Aorta (tissue), 5 donors: Measurements from ENCODE around the gene SPACA7. TPM values are rescaled to one million over a fixed set of nuclear protein-coding genes. Genes with fewer than 3 reads are reported as not detected.

Source experiments
- ATAC-seq: fragments of 200-7000 bp; cut with Tn5 transposase; one replicate; pipeline ENCODE4 v1.9.1; 2022; ENCODE audit warnings: moderate library complexity; ENCODE audit not compliant: low FRiP score
- DNase-seq, 2 donors: peaks; one replicate each; pipeline ENCODE4 v3.0.0-alpha.2; 2020
- H3K27ac ChIP-seq, 2 donors: one replicate each; pipeline ENCODE4 v1.5.1; 2013; ENCODE audit warnings: low read length in 2 of 2, mild to moderate bottlenecking in 2 of 2, moderate library complexity in 2 of 2, control low read depth in 1 of 2, inconsistent platforms in 1 of 2, low read depth in 1 of 2
- H3K27me3 ChIP-seq, 2 donors: one replicate each; pipeline ENCODE4 v1.6.1; 2013; ENCODE audit warnings: control low read depth in 1 of 2, low read length in 1 of 2, mild to moderate bottlenecking in 1 of 2, moderate library complexity in 1 of 2; ENCODE audit not compliant: insufficient read depth in 2 of 2, control insufficient read depth in 1 of 2
- H3K36me3 ChIP-seq, 2 donors: one replicate each; pipeline ENCODE4 v1.6.1; 2013; ENCODE audit warnings: control low read depth in 1 of 2, low read length in 1 of 2, mild to moderate bottlenecking in 1 of 2; ENCODE audit not compliant: insufficient read depth in 2 of 2, control insufficient read depth in 1 of 2
- H3K4me1 ChIP-seq, 2 donors: one replicate each; pipeline ENCODE4 v1.6.1; 2013; ENCODE audit warnings: low read length in 2 of 2, control low read depth in 1 of 2, mild to moderate bottlenecking in 1 of 2, moderate library complexity in 1 of 2; ENCODE audit not compliant: insufficient read depth in 2 of 2, control insufficient read depth in 1 of 2
- H3K4me3 ChIP-seq, 2 donors: one replicate each; pipeline ENCODE4 v1.5.1; 2013; ENCODE audit warnings: low read length in 2 of 2, control low read depth in 1 of 2, mild to moderate bottlenecking in 1 of 2
- H3K9me3 ChIP-seq: one replicate; pipeline ENCODE4 v1.6.1; 2013; ENCODE audit warnings: mild to moderate bottlenecking, low read length; ENCODE audit not compliant: control insufficient read depth
- WGBS, 2 donors: extraction: QIAGEN DNeasy Blood & Tissue Kit; methylation state at CpG; one replicate each; pipeline ENCODE4 v1.1.7; 2013; 5-methylcytosine and 5-hydroxymethylcytosine counted together
- intact Hi-C, 2 donors: fragments of 100-400 bp; cut with DNase I; formaldehyde crosslinking; loops; one replicate each; pipeline versions ENCODE4 v1.14.2 to v1.15.0; 2022
- long read RNA-seq, 2 donors: library from polyadenylated mRNA; unstranded; transcript quantifications; one replicate each; pipeline ENCODE4 v2.0.0, GENCODE V29; 2020 to 2021
- polyA plus RNA-seq, 2 donors: library from polyadenylated mRNA; stranded (reverse); fragments of 200-250 nt; gene quantifications; one replicate each; pipeline ENCODE4 v1.2.3, GENCODE V29; 2013
- total RNA-seq, 2 donors: library from RNA; stranded (reverse); fragmentation: NEBNext Ultra II Directional; extraction: Animal tissue kit (Norgen Biotek cat#: 25700); gene quantifications; one replicate each; pipeline ENCODE4 v1.2.1, GENCODE V29; 2021
- donor health status: healthy with polysubstance abuse.
- donor health status: Bipolar disorder and iron deficiency.
- donor health status: DM: no; HTN: no; CAD: no.
- donor health status: DM: no; HTN: no; CAD: no.
- donor health status: DM: yes; HTN: yes; CAD: no.

SPACA7 gene
- total RNA-seq: under 1 TPM in 1 of 2 donors, not detected in 1; 0.45 TPM
- not detected for polyA plus RNA-seq
- long read RNA-seq, donor 1, partial matches to known transcripts: 0 of 1 reads
- long read RNA-seq, donor 1, other reads (novel, unspliced or antisense): 1 of 1 reads
- long read RNA-seq, donor 2: 0 reads

DNA sequence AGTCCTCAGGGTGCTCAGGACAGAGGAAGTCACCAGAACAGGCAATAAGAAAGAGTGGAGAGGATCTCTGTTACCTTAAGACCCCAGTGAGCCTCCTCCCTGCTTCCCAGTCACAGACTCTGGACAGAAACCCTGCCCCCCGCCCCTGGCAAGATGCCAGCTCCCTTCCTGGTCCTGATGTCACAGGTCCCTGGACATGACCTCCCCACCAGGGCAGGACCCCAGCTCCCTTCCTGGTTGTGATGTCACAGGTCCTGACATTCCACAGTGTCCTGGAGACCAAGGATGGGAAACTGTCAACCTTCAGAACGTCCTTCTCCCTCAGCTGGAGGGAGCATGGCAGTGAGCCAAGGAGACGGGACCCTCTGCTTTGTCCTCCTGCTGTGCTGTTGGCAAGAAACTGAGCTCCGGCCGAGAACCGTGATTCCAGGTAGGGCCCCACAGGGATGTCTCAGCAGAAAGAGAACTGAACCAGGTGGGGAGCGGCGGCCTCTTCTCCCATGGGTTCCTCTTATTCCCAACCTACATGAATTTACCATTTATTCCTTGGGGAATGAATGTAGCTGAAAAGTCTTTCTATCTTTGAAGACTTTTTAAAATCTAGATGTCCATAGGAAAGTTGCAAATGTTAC, at the start of gene SPACA7:
SPACA7 (plus strand) TSS at position 306 of the 632 bp plus-strand sequence; CDS start at position 337, 31 bp downstream.
- intact Hi-C loops: no loop called here
- H3K27ac ChIP-seq: no peak within 1 kb of the TSS
- H3K9me3 ChIP-seq: no peaks in the 10 kb centered on the region
- H3K4me1 ChIP-seq: no peaks in the 10 kb centered on the region
- 74 to 79% methylated on average over 8 of the region's 8 CpGs for WGBS, 2 donors
- ATAC-seq (no peak), DNase-seq (no peak)
- no peak within 1 kb of the TSS for H3K4me3 ChIP-seq
- H3K27me3 ChIP-seq: no peaks in the 10 kb centered on the region
- H3K36me3 ChIP-seq: no peaks in the 10 kb centered on the region

DNA sequence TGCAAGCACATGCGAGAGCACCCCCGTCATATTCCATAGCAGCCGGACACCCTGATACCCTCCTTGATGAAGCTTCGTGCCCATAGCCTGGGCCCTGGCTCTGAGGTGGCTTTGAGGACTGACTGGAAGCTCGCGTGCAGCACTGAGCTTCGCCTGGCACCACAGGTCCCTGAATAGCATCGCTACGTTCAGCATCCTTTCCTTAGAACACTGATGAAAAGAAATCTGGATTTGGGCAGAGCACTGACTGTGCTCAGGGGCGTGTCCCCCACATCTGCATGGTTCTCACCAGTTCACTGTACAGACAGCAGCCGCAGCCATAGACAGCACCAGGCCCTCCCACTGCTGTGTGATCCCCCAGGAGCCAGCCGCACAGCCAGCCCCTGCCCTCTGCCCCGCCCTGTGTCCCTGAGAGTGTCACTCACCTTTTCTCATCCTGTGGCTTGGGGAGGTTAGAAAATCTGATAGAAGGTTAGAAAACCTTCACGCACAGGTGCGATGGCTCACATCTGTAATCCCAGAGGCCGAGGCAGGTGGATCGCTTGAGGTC, 49.3 kb upstream of the SPACA7 start:
- H3K27me3 ChIP-seq: no peaks in the 10 kb centered on the region
- DNase-seq (no peak), ATAC-seq (no peak)
- intact Hi-C loops: no loop called here
- no peak overlapping the region for H3K4me3 ChIP-seq
- no peaks in the 10 kb centered on the region for H3K36me3 ChIP-seq
- H3K27ac ChIP-seq: no peak overlapping the region
- H3K9me3 ChIP-seq: no peaks in the 10 kb centered on the region
- no peaks in the 10 kb centered on the region for H3K4me1 ChIP-seq
- WGBS, 2 donors: 84 to 88% methylated on average over 17 of the region's 17 CpGs

- intact Hi-C loops: no loop called here
- DNase-seq (no peak), ATAC-seq (no peak)
- H3K4me1 ChIP-seq: no peaks in the 10 kb centered on the region
- H3K27me3 ChIP-seq: no peaks in the 10 kb centered on the region
- H3K36me3 ChIP-seq: no peaks in the 10 kb centered on the region
- no peaks in the 10 kb centered on the region for H3K9me3 ChIP-seq
- H3K4me3 ChIP-seq: no peak overlapping the region
- no peak overlapping the region for H3K27ac ChIP-seq
- 78 to 83% methylated on average over 7 of the region's 7 CpGs for WGBS, 2 donors
Observed at GRCh38 chr13:112328936-112329335, 47.2 kb upstream of the SPACA7 start.

- Histone ChIP-seq H3K4me1 (no peaks in the 10 kb centered on the region), H3K27me3 (no peaks in the 10 kb centered on the region), H3K36me3 (no peaks in the 10 kb centered on the region), H3K4me3 (no peak overlapping the region), H3K9me3 (no peaks in the 10 kb centered on the region), H3K27ac (no peak overlapping the region)
- ATAC-seq: no peak
- intact Hi-C loops: no loop called here
- 75 to 81% methylated on average over 6 of the region's 6 CpGs for WGBS, 2 donors
- no peak for DNase-seq
Observed at GRCh38 chr13:112329376-112329775, 46.8 kb upstream of the SPACA7 start.

GRCh38 chr13:112330066-112330465, 46.1 kb upstream of the SPACA7 start:
- H3K27ac ChIP-seq: no peak overlapping the region
- intact Hi-C loops: no loop called here
- WGBS, 2 donors: 55 to 66% methylated on average over 19 of the region's 19 CpGs
- H3K4me3 ChIP-seq: no peak overlapping the region
- no peaks in the 10 kb centered on the region for H3K9me3 ChIP-seq
- no peak for ATAC-seq
- no peaks in the 10 kb centered on the region for H3K36me3 ChIP-seq
- DNase-seq: no peak
- H3K27me3 ChIP-seq: no peaks in the 10 kb centered on the region
- H3K4me1 ChIP-seq: no peaks in the 10 kb centered on the region

DNA sequence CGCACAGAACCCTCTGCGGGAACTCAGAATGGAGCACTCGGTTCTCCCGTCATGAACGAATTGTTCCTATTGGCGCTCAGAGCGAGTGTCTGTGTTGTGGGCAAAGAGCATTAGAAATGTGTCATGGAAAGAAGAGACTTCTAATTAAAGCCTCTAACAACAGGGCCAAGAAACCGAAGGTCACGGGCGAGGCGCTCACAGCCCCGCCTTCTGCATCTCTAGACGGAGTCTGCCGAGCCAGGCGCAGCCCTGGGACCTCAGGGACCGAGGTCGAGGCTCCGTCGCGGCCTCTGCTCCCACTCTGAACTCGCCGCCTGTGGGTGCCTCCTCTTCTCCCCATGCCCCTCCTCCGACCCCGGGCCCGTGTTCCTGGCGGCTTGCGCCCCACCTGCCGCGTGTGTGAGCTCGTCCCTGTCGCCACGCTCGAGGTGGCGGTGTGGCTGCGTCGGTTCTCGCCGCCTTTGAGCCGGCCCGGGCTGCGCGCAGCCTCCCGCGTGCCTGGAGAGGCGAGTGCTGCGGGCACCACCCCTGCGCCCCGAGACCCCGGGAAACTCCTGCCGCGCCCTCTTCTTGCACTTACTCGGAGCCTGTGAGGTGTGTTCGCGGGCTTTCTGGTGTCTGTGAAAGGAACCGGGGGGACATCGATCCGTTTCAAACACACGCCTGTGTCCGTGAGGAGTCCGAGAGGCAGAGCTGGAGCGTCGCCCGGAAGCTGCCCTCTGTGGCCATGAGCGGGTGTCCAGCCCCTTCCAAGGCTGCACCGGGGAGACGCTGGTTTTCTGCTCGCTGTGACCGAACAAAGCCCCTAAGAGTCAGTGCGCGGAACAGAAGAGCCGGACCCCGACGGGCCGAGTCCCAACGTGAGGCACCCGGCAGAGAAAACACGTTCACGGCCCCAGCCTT, 45.4 kb upstream of the SPACA7 start:
- WGBS, 2 donors: 5 to 13% methylated on average over 74 to 78 of the region's 78 CpGs
- no peak for DNase-seq

DNA sequence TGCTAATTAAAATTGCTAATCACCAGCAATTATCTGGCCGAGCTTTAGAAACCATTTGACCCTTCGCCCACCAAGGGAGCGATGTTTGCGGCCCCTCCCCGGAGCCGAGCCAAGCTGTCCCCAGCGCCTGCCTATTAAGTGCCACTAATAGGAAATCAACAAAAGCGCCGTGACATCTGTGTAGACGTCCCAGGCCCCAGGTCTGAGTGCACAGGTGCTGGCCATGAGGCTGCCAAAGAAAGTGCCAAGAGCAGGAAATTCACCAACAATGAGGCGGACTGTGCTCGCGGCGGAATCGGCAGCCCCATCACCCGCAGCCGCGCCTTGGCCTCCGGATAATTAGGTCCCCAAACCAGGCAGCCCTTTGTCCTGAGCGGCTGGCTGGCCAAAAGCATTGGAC, 44.5 kb upstream of the SPACA7 start:
- Histone ChIP-seq H3K4me3 (no peak overlapping the region), H3K36me3 (no peaks in the 10 kb centered on the region), H3K27me3 (no peaks in the 10 kb centered on the region), H3K9me3 (peaks cover 2% of the 10 kb centered on the region), H3K27ac (no peak overlapping the region), H3K4me1 (no peaks in the 10 kb centered on the region)
- DNase-seq (no peak), ATAC-seq (no peak)
- 21 to 31% methylated on average over 20 of the region's 20 CpGs for WGBS, 2 donors
- intact Hi-C loops: no loop called here

More for the DNA sequence above, 45.4 kb upstream of the SPACA7 start:
- Histone ChIP-seq H3K4me3 (no peak overlapping the region), H3K36me3 (no peaks in the 10 kb centered on the region), H3K27ac (no peak overlapping the region), H3K4me1 (no peaks in the 10 kb centered on the region), H3K27me3 (no peaks in the 10 kb centered on the region), H3K9me3 (no peaks in the 10 kb centered on the region)
- intact Hi-C loops: no loop called here
- no peak for ATAC-seq

DNA sequence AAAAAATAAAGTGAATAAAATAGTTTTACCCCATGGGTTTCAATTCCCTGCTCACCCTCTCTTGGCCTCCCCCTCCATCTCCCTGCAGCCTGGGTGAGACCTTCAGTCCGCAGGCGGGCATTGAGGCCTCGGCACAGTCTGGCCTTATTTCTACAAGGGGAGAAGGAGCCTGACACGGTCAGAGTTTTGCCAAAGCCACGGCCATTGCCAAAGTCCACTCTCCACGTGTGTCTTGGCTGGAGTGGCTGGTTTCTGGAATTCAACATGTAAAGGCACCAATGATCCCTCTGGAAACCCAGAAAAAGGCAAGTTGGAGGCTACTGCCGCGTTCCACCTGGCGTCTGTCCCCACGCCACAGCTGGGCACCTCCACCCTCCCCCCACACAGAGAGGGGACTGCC, 43.4 kb upstream of the SPACA7 start:
- Histone ChIP-seq H3K27ac (no peak overlapping the region), H3K36me3 (no peaks in the 10 kb centered on the region), H3K9me3 (peaks cover 2% of the 10 kb centered on the region), H3K4me1 (no peaks in the 10 kb centered on the region), H3K4me3 (no peak overlapping the region), H3K27me3 (no peaks in the 10 kb centered on the region)
- DNase-seq (no peak), ATAC-seq (no peak)
- 20 to 28% methylated on average over 10 of the region's 10 CpGs for WGBS, 2 donors
- intact Hi-C loops: no loop called here
